DMS79 (cell line): ENCODE results near the gene TPSAB1.
"Not testable (repeated sequence)": the region's sequence is repeated elsewhere in the genome, so short reads cannot be mapped to it uniquely, and the experiment has no call there.

Experiments used
- DNase-seq: peaks from one replicate; lab custom pipeline; 2025; lab: John Stamatoyannopoulos, UW

The TPSAB1 gene

GRCh38 chr16:1247903-1248537 is 7.5 kb downstream of the TPSAB1 start:
- not testable (repeated sequence) for DNase-seq

DNA sequence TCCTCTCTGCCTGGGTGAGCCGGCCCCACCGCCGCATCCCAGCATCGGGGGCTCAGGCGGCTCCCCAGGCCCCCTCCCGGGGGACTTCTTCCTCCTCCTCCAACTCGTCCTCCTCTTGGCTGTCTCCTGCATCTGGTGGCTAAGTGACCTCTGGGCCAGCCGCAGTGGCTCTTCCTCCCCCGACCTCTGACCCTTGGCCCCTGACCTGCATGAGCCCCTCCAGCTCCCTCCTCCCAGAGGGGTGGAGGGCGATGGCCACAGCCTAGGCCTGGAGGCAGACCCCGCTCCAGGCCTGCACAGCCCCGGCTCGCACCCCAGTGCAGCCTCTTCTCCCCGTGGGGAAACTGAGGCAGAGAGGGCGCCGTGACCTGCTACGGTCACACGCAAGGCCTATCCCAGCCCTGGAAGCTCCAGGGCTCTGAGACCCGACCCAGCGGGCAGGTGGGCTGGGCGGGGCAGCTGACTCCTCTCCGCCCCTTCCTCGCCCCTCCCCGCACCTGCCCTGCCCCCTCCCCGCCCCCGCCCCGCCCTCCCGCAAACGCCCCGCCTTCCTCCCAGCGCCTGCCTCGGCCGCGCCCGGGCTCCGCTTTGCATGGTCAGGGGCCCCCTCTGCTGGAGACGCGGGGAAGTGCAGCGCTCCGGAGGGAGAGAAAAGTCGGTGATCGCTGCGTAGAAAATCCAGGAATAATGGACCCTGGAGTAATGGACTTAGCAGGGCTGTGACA is 8.7 kb downstream of the TPSAB1 start:
- not testable (repeated sequence) for DNase-seq

DNA sequence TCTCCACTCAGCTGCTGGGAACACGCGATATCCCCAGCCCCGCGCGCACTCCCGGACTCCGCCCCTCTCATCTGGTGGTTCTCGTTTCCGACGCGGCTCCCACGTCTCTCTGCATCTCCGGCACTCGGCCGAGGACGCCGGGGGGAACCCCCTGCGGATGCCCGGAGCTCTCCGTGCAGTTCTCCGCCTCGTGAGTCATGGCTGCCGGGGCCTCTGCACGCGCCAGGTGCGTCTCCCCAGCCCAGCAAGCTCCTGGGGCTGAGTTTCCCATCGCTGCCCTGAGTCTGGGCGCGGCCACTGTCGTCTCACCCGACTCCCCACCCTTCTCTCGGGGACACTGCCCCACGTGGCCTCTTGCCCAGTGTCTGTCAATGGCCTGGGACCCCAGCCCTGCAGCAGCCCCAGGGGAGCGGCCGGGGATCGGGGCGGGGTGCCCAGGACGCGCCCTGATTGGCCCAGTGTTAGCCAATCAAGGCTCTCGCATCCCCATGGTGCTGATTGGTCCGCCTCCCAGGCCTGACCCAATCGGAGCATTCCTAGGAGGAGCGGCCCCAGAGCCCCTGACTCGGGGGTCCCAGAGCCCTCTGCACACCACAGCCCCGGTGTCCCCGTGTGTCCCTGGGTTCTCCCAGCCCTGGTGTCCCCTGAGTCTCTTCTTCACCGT is 13.3 kb downstream of the TPSAB1 start:
- not testable (repeated sequence) for DNase-seq

GRCh38 chr16:1254821-1255220 is 14.3 kb downstream of the TPSAB1 start:
- DNase-seq: not testable (repeated sequence)

DNA sequence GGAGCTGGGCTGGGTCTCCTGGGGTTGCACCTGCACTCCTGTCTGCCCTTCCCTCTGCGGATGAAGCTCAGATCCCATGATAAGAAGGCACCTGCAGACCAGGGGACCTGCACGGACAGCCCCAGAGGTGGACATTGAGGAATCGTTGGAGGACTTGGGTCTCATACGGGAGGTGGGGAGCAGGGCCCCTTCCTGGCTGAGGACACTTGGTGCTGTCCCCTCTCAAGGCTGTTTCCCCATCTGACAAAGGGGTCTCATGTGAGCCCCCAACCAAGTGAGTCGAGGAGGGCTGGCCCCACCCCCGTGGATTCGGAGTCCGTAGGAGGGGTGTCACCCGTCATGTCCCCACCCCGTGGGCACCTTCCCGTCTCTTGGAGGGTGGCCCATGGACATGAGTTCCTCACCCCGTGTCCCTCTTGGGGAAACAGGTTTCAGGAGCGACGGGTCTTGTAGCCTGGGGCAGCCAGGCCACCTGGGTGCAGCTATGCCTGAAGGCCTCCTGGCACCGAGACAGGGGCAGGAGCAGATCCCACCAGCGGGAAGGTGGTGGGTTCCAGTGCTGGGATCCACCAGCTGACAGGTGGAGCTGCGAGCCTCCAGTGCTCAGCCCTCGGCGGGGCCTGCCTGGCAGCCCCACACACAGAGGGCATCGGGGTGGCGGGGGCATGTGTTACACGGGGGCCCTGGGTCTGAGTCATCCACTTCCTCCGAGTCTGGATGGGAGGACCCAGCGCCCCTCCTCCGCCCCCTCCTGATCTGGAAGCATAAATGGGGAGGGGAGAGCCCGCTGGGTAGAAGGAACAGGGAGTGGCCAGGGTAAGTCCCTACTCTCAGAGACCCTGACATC is 15.0 kb downstream of the TPSAB1 start, which contains the start of gene TPSD1:
TPSD1 (plus strand) TSS at position 794 of the 847 bp plus-strand sequence. CDS start 212 bp downstream, outside the sequence.
- not testable (repeated sequence) for DNase-seq

DNA sequence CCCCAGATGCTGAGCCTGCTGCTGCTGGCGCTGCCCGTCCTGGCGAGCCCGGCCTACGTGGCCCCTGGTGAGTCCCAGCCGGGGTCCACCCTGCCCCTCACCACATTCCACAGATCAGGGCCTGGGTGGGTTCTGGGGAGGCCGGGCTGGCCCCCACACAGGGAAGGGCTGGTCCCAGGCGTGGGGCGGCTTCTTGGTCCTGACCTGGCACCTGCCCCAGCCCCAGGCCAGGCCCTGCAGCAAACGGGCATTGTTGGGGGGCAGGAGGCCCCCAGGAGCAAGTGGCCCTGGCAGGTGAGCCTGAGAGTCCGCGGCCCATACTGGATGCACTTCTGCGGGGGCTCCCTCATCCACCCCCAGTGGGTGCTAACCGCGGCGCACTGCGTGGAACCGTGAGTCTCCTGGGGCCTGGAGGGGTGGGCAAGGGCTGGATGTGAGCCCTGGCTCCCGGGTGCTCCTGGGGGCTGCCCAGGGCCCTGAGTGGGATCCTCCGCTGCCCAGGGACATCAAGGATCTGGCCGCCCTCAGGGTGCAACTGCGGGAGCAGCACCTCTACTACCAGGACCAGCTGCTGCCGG is 15.9 kb downstream of the TPSAB1 start:
- not testable (repeated sequence) for DNase-seq

DNA sequence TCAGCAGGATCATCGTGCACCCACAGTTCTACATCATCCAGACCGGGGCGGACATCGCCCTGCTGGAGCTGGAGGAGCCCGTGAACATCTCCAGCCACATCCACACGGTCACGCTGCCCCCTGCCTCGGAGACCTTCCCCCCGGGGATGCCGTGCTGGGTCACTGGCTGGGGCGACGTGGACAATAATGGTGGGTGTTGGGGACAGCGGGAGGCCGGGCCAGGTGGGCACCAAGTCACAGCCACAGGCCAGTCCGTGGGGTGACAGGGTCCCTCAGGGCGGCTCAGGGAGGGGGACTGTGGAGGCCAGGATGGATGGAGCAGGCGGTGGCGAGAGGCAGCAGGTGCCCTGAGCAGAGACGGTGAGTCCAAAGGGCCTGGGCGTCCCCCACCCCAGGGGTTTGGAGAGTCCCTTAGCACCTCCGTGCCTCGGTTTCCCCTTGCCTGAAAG is 16.4 kb downstream of the TPSAB1 start:
- DNase-seq: no peak

DNA sequence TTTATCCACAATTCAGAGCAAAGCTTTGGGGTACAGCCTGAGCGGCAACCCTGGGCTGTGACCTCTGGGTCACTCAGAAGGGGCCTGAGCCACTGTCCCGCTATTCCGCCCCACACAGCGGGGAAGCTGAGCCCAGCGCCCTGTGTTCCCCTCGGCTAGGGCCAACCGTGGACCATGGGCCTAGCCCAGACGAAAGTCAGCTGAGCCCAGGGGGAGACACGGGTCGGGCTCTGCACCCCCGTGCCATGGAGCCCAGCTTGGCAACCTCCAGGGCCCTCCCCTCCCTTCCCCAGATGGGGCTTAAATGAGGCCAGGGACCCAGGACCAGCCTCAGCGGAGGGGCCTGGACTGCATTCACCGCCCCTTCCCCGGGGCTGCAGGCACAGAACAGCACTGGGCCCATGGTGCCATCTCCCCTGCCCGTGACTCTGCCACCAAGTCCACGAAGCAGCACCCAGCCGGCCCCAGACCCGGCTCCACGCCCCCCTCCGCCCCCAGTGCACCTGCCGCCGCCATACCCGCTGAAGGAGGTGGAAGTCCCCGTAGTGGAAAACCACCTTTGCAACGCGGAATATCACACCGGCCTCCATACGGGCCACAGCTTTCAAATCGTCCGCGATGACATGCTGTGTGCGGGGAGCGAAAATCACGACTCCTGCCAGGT is 17.2 kb downstream of the TPSAB1 start:
- DNase-seq: no peak

- no peak for DNase-seq
These were observed 17.7 kb downstream of the TPSAB1 start for GRCh38 chr16:1258225-1258600.

- no peak for DNase-seq
These were observed 18.6 kb downstream of the TPSAB1 start for GRCh38 chr16:1258906-1259759.

DNA sequence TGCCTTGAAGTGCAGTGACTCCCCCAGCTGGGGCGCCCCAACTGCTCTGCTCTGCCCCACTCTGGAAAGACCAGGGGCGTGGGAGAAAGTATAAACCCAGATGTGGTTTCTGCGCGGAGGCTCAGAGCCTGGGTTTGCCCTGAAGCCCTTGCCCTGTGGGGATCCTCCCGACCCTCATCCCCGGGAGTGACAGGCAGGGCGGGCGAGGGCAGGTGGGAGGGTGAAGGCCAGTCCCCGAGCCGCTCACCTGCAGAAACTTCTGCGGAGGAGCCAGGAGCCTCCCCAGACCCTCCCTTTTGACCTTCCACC is 19.2 kb downstream of the TPSAB1 start:
- DNase-seq: no peak

- DNase-seq: no peak
These were observed 19.7 kb downstream of the TPSAB1 start for GRCh38 chr16:1260101-1260680.

DNA sequence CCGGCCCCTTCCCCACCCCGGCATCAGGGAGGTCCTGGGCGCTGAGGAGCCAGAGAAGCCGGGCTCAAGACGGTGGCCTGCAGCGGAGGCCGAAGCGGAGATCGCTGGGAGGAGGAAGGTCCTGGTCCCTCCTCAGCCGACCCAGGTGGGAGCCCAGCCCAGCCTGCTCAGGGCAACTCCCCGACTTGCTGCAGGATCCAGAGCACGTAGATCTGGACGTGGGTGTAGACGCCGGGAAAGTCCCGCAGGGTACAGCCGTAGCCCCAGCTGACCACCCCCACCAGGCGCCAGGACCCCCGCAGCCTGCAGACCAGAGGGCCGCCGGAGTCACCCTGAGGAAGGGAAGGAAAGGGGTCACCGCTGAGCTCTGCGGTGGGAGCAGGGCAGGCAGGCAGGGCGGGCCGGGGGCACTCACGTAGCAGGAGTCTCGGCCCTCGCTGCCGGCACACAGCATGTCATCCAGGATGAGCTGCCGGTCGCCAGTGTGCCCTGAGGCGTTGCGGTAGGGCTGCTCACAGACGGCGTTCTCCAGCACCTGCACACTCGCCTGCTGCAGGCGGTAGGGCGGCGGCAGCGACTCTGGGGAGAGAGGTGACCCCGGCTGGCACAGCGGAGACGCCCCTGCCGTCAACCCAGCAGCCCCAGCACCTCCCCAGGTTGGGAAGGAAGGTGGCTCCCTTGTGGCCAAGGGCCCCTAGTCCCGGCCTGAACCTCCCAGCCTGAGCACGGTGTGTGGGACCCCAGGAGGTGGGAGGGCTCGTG is 20.8 kb downstream of the TPSAB1 start:
- DNase-seq: no peak

GRCh38 chr16:1262210-1262845 is 21.8 kb downstream of the TPSAB1 start:
- no peak for DNase-seq

DNA sequence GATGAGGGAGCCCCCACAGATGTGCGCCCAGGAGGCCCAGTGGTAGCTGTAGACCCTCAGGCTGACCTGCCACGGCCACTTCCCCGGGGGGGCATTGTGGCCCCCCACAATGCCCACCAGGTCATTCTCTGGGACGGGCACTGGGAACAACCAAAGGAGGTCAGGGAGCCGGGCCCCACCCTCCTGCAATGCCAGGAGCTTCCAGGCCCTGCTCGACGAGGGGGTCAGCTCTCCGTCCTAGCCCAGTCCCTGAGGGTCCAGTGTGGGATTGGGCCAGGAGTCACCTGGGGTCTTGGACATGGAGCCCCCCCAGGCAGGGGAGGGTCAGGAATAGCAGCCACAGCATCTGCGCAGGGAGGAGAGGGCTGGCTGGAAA is 22.3 kb downstream of the TPSAB1 start:
- DNase-seq: no peak

GRCh38 chr16:1263591-1264344 is 23.3 kb downstream of the TPSAB1 start:
- DNase-seq: no peak

GRCh38 chr16:1264345-1265089 is 24.0 kb downstream of the TPSAB1 start:
- no peak for DNase-seq
